ENCODE measurements around the gene HMCES. TPM values are rescaled to one million over a fixed set of nuclear protein-coding genes. Genes with fewer than 3 reads are reported as not detected.
A peak's percentile ranks its signal among the peaks of the same experiment; 100 is the strongest.

HMCES gene
- total RNA-seq = 10 to 100 TPM; 32.7 to 38.9 TPM

GRCh38 chr3:129278439-129278965 lies at the start of gene HMCES:
TSS of gene HMCES (plus strand) at chr3:129278870. CDS start at chr3:129279733, 863 bp downstream.
- H3K4me3 ChIP-seq = peak within 1 kb of the TSS; percentile 64 to 86
- H3K4me1 ChIP-seq = peaks cover 0 to 29% of the 10 kb centered on the region in 2 donors
- peaks cover 43% of the 10 kb centered on the region for H3K36me3 ChIP-seq
- H3K27me3 ChIP-seq = no peaks in the 10 kb centered on the region
- peak; percentile 87 for DNase-seq (ENCODE audit: low spot score)
- H3K9me3 ChIP-seq = no peaks in the 10 kb centered on the region
- H3K27ac ChIP-seq = peak within 1 kb of the TSS; percentile 96 to 97
- TF ChIP-seq CTCF (IDR thresholded peaks at IDR 0.05) = no peak

GRCh38 chr3:129228891-129229585 lies 49.6 kb upstream of the HMCES start:
- no peak for DNase-seq (ENCODE audit: low spot score)

GRCh38 chr3:129230311-129231019 lies 48.2 kb upstream of the HMCES start:
- H3K4me3 ChIP-seq = no peak overlapping the region
- H3K36me3 ChIP-seq = no peaks in the 10 kb centered on the region
- DNase-seq (ENCODE audit: low spot score) = no peak
- no peak for TF ChIP-seq CTCF (IDR thresholded peaks at IDR 0.05)
- peaks cover 0 to 45% of the 10 kb centered on the region in 2 donors for H3K4me1 ChIP-seq
- H3K9me3 ChIP-seq = no peaks in the 10 kb centered on the region
- H3K27me3 ChIP-seq = no peaks in the 10 kb centered on the region
- peak overlapping the region; percentile 36 to 56 for H3K27ac ChIP-seq

More at GRCh38 chr3:129228891-129229585, 49.6 kb upstream of the HMCES start:
- no peaks in the 10 kb centered on the region for H3K9me3 ChIP-seq
- TF ChIP-seq CTCF (IDR thresholded peaks at IDR 0.05) = peak in 1 of 2 donors; percentile 6
- H3K36me3 ChIP-seq = no peaks in the 10 kb centered on the region
- H3K27ac ChIP-seq = peak overlapping the region; percentile 84 to 91
- no peak overlapping the region for H3K4me3 ChIP-seq
- no peaks in the 10 kb centered on the region for H3K27me3 ChIP-seq
- H3K4me1 ChIP-seq = peaks cover 0 to 58% of the 10 kb centered on the region in 2 donors

GRCh38 chr3:129231331-129232119 lies 47.1 kb upstream of the HMCES start:
- H3K4me1 ChIP-seq = peaks cover 0 to 34% of the 10 kb centered on the region in 2 donors
- H3K36me3 ChIP-seq = no peaks in the 10 kb centered on the region
- no peak overlapping the region for H3K4me3 ChIP-seq
- DNase-seq (ENCODE audit: low spot score) = no peak
- H3K9me3 ChIP-seq = no peaks in the 10 kb centered on the region
- no peak overlapping the region for H3K27ac ChIP-seq
- no peak for TF ChIP-seq CTCF (IDR thresholded peaks at IDR 0.05)
- H3K27me3 ChIP-seq = no peaks in the 10 kb centered on the region

- no peak overlapping the region for H3K27ac ChIP-seq
- DNase-seq (ENCODE audit: low spot score) = peak; percentile 74
Measured at GRCh38 chr3:129233538-129233937, 45.1 kb upstream of the HMCES start.

More at GRCh38 chr3:129233538-129233937, 45.1 kb upstream of the HMCES start:
- Histone ChIP-seq H3K9me3 (no peaks in the 10 kb centered on the region), H3K27me3 (no peaks in the 10 kb centered on the region), H3K4me1 (peaks cover 0 to 14% of the 10 kb centered on the region in 2 donors), H3K4me3 (no peak overlapping the region), H3K36me3 (no peaks in the 10 kb centered on the region)
- TF ChIP-seq CTCF (IDR thresholded peaks at IDR 0.05) = no peak
